HFFc6 (cell line): ENCODE data around the gene FRS2. TPM values are rescaled to one million over a fixed set of nuclear protein-coding genes. Genes with fewer than 3 reads are reported as not detected.

Experiments
- DNase-seq: peaks from one replicate; pipeline ENCODE4 v3.0.0-alpha.2; 2018
- H3K27ac Mint-ChIP-seq: 2 replicates; pipeline ENCODE4 v1.8.0; 2020; ENCODE audit warnings: mild to moderate bottlenecking, mixed read lengths
- H3K27me3 Mint-ChIP-seq: 2 replicates; pipeline ENCODE4 v1.8.0; 2021; ENCODE audit warnings: mild to moderate bottlenecking, moderate library complexity, mixed read lengths; ENCODE audit not compliant: insufficient read depth
- H3K36me3 Mint-ChIP-seq: 2 replicates; pipeline ENCODE4 v1.8.0; 2021; ENCODE audit warnings: low read depth, mixed read lengths
- H3K4me1 Mint-ChIP-seq: 2 replicates; pipeline ENCODE4 v1.8.0; 2020; ENCODE audit warnings: low read depth, mixed read lengths
- H3K4me3 Mint-ChIP-seq: 2 replicates; pipeline ENCODE4 v1.8.0; 2020; ENCODE audit warnings: mild to moderate bottlenecking, moderate library complexity, mixed read lengths
- H3K9me3 Mint-ChIP-seq: 2 replicates; pipeline ENCODE4 v1.8.0; 2020; ENCODE audit warnings: mild to moderate bottlenecking, mixed read lengths
- total RNA-seq, 6 experiments: library from RNA; stranded (reverse); fragmentation: NEBNext Ultra II Directional; extraction: Animal tissue kit (Norgen Biotek cat#: 25700); gene quantifications; 2 replicates in 1 of 6; 3 replicates in 5 of 6; pipeline ENCODE4 v1.2.3, GENCODE V29; 2021
- TF ChIP-seq, protein P1 (sequence below): fragments of 200-600 bp; sonication (generic); IDR thresholded peaks from 2 replicates; pipeline ENCODE4 v1.5.0; 2021; ENCODE audit warnings: antibody characterized with exemption, mild to moderate bottlenecking

FRS2 gene
- total RNA-seq, 6 experiments from 2014 or later: 26.5 to 35.8 (median 31.1) TPM

DNA sequence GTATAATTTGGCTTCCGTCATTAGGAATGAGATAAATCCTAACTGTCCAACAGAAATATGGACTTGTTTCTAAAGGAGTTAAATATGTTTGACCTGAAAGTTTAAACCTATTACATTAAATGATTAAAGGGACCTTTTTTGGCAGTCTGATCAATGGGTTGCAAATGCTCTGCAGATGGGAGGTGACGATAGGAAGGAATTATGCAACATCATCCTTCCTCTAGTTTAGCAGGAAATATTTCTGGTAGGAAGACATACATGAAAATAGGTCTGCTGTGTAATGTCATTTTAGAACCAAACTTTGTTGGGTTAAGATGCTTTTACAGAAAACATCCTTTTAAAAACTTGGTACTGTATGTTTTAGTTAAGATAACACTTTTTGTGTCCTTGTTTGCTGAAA, 137.9 kb downstream of the FRS2 start:
- Mint-ChIP-seq H3K4me3 (no peak overlapping the region), H3K4me1 (peaks cover 7% of the 10 kb centered on the region; the same call in 1 of the 2 replicates), H3K27me3 (peaks cover 10% of the 10 kb centered on the region), H3K9me3 (no peaks in the 10 kb centered on the region), H3K27ac (no peak overlapping the region), H3K36me3 (peaks cover 6% of the 10 kb centered on the region)
- TF ChIP-seq, protein P1, sequence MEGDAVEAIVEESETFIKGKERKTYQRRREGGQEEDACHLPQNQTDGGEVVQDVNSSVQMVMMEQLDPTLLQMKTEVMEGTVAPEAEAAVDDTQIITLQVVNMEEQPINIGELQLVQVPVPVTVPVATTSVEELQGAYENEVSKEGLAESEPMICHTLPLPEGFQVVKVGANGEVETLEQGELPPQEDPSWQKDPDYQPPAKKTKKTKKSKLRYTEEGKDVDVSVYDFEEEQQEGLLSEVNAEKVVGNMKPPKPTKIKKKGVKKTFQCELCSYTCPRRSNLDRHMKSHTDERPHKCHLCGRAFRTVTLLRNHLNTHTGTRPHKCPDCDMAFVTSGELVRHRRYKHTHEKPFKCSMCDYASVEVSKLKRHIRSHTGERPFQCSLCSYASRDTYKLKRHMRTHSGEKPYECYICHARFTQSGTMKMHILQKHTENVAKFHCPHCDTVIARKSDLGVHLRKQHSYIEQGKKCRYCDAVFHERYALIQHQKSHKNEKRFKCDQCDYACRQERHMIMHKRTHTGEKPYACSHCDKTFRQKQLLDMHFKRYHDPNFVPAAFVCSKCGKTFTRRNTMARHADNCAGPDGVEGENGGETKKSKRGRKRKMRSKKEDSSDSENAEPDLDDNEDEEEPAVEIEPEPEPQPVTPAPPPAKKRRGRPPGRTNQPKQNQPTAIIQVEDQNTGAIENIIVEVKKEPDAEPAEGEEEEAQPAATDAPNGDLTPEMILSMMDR: no peak
- DNase-seq: no peak

DNA sequence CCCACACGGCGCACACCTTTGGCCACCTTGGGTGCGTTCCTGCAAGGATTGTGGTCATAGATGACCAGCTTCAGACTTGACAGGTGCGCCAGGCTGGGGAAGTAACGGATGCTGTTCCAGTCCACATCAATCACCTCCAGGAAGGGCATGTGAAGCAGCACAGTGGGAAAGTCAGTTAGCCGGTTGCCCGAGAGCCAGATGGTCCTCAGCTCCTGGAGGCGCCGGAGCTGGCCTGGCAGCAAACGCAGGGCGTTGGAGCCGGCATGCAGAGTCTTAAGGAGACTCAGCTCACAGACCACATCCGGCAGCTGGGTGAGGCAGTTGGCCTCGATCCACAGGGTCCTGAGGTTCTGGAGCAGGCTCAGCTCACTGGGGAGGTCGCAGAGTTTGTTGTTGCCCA, 139.9 kb downstream of the FRS2 start:
- Mint-ChIP-seq H3K4me3 (no peak overlapping the region), H3K9me3 (no peaks in the 10 kb centered on the region), H3K27me3 (peaks cover 10% of the 10 kb centered on the region), H3K4me1 (peaks cover 7% of the 10 kb centered on the region; the same call in 1 of the 2 replicates), H3K36me3 (no peaks in the 10 kb centered on the region), H3K27ac (no peak overlapping the region)
- no peak for DNase-seq
- TF ChIP-seq, protein P1: no peak

DNA sequence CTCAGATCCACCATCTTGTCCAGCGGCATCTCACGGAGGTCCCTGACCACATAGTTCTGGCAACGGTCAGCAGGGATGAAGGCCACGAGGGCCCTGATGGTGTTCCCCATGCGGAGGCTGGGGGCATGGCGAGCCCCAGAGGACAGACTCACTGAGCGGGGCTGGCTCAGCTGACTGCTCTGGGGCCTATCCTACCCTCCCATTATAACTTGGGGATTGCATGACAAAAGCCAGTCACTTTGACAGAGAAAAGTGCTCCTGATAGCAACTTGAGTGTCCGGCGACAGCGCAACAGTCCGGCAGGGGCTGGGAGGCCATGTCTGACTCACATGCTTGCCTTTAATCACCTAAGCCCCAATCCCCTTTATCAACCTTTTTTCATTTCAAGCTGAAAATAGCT, 140.5 kb downstream of the FRS2 start, which contains the start of gene LRRC10:
LRRC10 (minus strand) TSS at position 179 of the 400 bp plus-strand sequence; CDS start at position 110, 69 bp downstream.
- DNase-seq: no peak
- Mint-ChIP-seq H3K4me1 (peaks cover 7% of the 10 kb centered on the region; the same call in 1 of the 2 replicates), H3K4me3 (no peak within 1 kb of the TSS), H3K27ac (no peak within 1 kb of the TSS), H3K36me3 (no peaks in the 10 kb centered on the region; the same call in 1 of the 2 replicates), H3K9me3 (peaks cover 3% of the 10 kb centered on the region), H3K27me3 (peaks cover 8% of the 10 kb centered on the region)
- TF ChIP-seq, protein P1: no peak

DNA sequence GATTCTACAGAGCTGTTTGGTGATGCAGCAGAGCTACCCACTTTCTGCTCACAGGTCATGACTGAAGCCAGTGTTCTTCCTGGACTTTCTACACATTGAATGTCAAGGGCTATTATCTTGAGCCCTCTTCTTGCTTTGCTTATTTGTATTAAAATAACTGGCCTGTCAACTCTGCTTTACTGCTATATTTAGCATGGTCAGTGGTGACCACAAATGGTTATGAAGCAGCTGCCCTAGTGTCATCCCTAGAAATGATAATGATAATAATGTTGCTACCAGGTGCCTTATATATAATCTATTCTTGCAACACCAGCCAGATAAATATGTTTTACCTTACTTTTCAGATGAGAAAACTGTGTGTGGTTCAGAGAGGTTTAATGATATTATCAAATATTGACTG, 143.2 kb downstream of the FRS2 start:
- H3K4me3 Mint-ChIP-seq: no peak overlapping the region
- peaks cover 26% of the 10 kb centered on the region for H3K27me3 Mint-ChIP-seq
- TF ChIP-seq, protein P1: no peak
- H3K27ac Mint-ChIP-seq: no peak overlapping the region
- peaks cover under 1% of the 10 kb centered on the region; the same call in 1 of the 2 replicates for H3K4me1 Mint-ChIP-seq
- no peak for DNase-seq
- H3K9me3 Mint-ChIP-seq: peaks cover 4% of the 10 kb centered on the region
- H3K36me3 Mint-ChIP-seq: no peaks in the 10 kb centered on the region; the same call in 1 of the 2 replicates

DNA sequence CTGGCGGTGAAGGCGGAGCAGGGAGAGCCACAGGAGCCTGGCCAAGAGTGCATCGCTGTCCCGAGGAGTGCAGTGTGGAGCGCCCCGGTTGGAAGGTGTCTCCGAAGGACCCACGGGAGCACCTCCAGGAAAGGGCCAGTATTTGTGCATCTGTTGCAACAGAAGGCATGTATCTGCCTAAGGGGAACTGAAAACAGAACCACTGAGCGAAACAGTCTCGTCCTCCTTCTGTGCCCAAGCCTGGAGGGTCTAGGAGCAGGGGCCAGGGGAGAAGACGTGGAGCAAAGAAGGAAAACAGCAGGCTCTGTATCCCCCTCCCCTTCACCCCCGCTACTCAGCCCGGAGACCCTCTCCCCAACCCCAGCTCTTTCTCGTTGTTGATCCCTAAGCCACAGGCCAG, 145.8 kb downstream of the FRS2 start:
- TF ChIP-seq, protein P1: no peak
- peaks cover 22% of the 10 kb centered on the region for H3K27me3 Mint-ChIP-seq
- peaks cover 4% of the 10 kb centered on the region for H3K9me3 Mint-ChIP-seq
- no peaks in the 10 kb centered on the region for H3K4me1 Mint-ChIP-seq
- H3K4me3 Mint-ChIP-seq: no peak overlapping the region
- no peaks in the 10 kb centered on the region; the same call in 1 of the 2 replicates for H3K36me3 Mint-ChIP-seq
- DNase-seq: no peak
- no peak overlapping the region for H3K27ac Mint-ChIP-seq
